ENCODE measurements around the gene CERS6. TPM values are rescaled to one million over a fixed set of nuclear protein-coding genes. Genes with fewer than 3 reads are reported as not detected.

Gene CERS6
- total RNA-seq, 1 experiment from 2014 or later = 30.3 TPM

GRCh38 chr2:168482952-168483831, 27.1 kb downstream of the CERS6 start:
- H3K4me1 ChIP-seq (ENCODE audit: control insufficient read depth, insufficient read depth, low read length) = no peaks in the 10 kb centered on the region
- DNase-seq (ENCODE audit: low read depth, low spot score) (no peak), ATAC-seq (no peak)
- in situ Hi-C loops (cut with HindIII; ENCODE audit: low pct_unique_long_range_greater_than_20kb, low sequenced_read_pairs) (no loop called here), intact Hi-C loops (cut with micrococcal nuclease; ENCODE audit: unreplicated experiment) (no loop called here)
- H3K9me3 ChIP-seq (ENCODE audit: control insufficient read depth, insufficient read depth, low read depth, low read length) = no peaks in the 10 kb centered on the region
- ChIA-PET CTCF (no interaction called here), POLR2A (no interaction called here)
- no TSS peak for BruUV-seq (replicated peaks)
- H3K4me3 ChIP-seq (ENCODE audit: low read depth in 2 of 2, low read length in 2 of 2) = no peak overlapping the region
- no peak for TF ChIP-seq TCF7L2 (IDR thresholded peaks at IDR 0.05; ENCODE audit: low read depth, low read length)
- no peak for TF ChIP-seq CTCF (IDR thresholded peaks at IDR 0.05)
- TF ChIP-seq SIN3A (IDR thresholded peaks at IDR 0.05; ENCODE audit: borderline replicate concordance, insufficient read depth, low read depth, low read length) = no peak
- no peak for TF ChIP-seq REST (IDR thresholded peaks at IDR 0.05; ENCODE audit: insufficient read depth in 1 of 2, low read depth in 2 of 2, low read length in 1 of 2)
- TF ChIP-seq POLR2AphosphoS5 (IDR thresholded peaks at IDR 0.05; ENCODE audit: low read depth, low read length) = no peak
- no peaks in the 10 kb centered on the region for H3K27me3 ChIP-seq (ENCODE audit: control insufficient read depth, insufficient read depth, low read length)
- no peak overlapping the region for H3K27ac ChIP-seq (ENCODE audit: low read length)
- H3K36me3 ChIP-seq (ENCODE audit: control insufficient read depth, insufficient read depth, low read length) = no peaks in the 10 kb centered on the region

DNA sequence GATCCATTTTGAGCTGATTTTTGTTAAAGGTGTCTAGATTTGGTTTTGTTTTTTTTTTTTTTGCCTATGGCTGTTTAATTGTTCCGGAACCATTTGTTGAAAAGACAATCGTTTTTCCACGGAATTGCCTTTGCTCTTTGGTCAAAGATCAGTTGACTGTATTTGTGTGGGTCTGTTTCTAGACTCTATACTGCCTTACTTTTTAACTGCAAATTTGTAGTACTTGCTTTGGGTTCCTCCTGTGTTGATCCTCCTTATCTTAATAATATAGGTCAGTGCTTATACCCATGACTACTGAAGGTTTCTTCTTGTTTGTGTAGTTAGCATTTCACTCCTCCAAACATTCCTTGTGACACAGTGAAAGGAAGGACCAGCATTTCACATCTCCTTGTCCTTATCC, 30.4 kb downstream of the CERS6 start:
- ChIA-PET CTCF (no interaction called here), POLR2A (no interaction called here)
- Histone ChIP-seq H3K4me1 (ENCODE audit: control insufficient read depth, insufficient read depth, low read length) (peaks cover 14% of the 10 kb centered on the region), H3K27me3 (ENCODE audit: control insufficient read depth, insufficient read depth, low read length) (no peaks in the 10 kb centered on the region), H3K4me3 (ENCODE audit: low read depth in 2 of 2, low read length in 2 of 2) (no peak overlapping the region), H3K9me3 (ENCODE audit: control insufficient read depth, insufficient read depth, low read depth, low read length) (no peaks in the 10 kb centered on the region), H3K27ac (ENCODE audit: low read length) (no peak overlapping the region), H3K36me3 (ENCODE audit: control insufficient read depth, insufficient read depth, low read length) (no peaks in the 10 kb centered on the region)
- DNase-seq (ENCODE audit: low read depth, low spot score) = no peak
- in situ Hi-C loops (cut with HindIII; ENCODE audit: low pct_unique_long_range_greater_than_20kb, low sequenced_read_pairs) = no loop called here
- no peak for ATAC-seq
- no TSS peak for BruUV-seq (replicated peaks)
- intact Hi-C loops (cut with micrococcal nuclease; ENCODE audit: unreplicated experiment) = no loop called here
- TF ChIP-seq TCF7L2 (IDR thresholded peaks at IDR 0.05; ENCODE audit: low read depth, low read length) (no peak), CTCF (IDR thresholded peaks at IDR 0.05) (no peak), REST (IDR thresholded peaks at IDR 0.05; ENCODE audit: insufficient read depth in 1 of 2, low read depth in 2 of 2, low read length in 1 of 2) (no peak), SIN3A (IDR thresholded peaks at IDR 0.05; ENCODE audit: borderline replicate concordance, insufficient read depth, low read depth, low read length) (no peak), POLR2AphosphoS5 (IDR thresholded peaks at IDR 0.05; ENCODE audit: low read depth, low read length) (no peak)
